NCI-H1436 (cell line): ENCODE measurements around the gene IPO9.
"Not testable (repeated sequence)": the region's sequence is repeated elsewhere in the genome, so short reads cannot be mapped to it uniquely, and the experiment has no call there.

Experiments used
- DNase-seq: peaks from one replicate; lab custom pipeline; 2025; lab: John Stamatoyannopoulos, UW

The IPO9 gene

DNA sequence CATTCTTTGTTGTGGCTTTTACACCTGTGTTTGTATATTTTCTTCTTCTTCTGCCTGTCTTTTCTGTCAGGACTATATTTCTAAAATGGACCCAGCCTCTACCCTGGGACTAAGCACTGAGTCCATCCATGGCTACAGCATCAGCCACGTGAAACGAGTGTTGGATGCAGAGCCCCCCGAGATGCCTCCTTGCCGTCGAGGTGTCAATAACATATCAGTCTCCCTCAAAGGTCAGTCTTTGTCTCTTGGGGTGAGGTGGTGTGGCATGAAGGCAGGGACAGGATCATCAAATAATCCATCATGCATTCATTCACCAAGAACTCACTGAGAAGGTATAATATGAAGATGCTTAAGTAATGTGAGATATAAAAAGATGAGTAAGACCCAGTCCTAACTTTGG lies 19.1 kb upstream of the IPO9 start:
- DNase-seq = no peak

DNA sequence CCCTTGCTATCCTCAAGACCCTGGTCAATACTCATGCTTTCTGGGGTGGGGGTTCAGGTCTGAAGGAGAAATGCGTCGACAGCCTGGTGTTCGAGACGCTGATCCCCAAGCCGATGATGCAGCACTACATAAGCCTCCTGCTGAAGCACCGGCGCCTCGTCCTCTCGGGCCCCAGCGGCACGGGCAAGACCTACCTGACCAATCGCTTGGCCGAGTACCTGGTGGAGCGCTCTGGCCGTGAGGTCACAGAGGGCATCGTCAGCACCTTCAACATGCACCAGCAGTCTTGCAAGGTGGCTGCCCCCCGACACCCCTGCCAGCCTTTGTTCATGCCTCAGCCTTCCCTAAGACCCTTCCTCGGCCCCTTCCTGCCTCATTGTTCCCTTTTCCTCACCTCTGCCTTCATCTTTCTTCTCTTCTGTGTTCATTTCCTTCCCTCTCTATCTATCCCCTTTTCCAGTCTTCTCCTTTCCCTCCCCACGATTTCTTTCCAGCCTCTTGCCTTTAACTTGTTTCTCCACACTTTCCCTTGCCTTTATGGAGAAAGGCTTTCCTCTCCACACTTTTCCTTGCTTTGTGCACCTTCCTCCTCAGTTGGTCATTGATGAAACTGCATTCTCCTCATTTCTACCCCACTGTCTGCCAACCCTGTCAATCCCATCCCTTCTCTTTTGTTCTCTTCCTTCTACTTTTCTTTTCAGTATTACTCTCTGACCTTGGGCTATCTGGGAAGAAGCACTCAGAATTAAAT lies 18.3 kb upstream of the IPO9 start:
- DNase-seq = no peak

DNA sequence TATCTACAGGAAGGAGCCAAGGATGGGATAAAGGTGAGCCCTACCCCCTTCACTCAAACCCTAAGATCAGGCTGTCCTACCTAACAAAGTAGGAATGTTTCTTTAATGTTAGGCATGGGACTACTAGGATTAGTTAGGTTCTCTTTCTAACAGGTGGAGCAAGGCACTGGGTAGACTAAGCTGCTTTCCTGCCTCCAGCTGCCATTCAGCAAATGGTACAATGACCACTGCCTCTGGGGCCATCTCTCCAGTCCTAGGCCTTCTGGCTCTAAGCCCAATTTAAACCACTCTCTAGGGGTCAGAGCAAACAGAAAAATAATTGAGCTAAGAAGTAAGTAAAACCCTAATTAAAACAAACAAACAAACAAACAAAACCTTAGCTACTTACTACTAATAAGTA lies 15.7 kb upstream of the IPO9 start:
- no peak for DNase-seq

DNA sequence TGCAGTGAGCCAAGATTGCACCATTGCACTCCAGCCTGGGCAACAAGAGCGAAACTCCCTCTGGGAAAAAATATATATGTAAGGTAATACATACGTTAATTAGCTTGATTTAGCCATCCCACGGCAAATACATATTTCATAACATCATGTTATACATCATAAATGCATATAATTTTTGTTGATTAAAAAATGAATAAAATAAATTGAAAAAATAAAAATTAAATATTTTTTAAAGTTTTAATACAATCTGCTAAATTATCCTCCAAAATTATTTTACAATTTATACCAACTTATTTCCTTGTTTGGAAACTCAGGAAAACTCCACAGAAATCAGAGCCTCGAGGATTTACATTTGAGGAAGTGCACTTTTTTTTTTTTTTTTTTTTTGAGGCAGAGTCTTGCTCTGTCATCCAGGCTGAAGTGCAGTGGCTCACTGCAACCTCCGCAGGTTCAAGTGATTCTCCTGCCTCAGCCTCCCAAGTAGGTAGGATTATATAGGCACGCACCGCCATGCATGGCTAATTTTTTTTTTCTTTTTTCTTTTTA lies 12.6 kb upstream of the IPO9 start:
- DNase-seq = no peak

DNA sequence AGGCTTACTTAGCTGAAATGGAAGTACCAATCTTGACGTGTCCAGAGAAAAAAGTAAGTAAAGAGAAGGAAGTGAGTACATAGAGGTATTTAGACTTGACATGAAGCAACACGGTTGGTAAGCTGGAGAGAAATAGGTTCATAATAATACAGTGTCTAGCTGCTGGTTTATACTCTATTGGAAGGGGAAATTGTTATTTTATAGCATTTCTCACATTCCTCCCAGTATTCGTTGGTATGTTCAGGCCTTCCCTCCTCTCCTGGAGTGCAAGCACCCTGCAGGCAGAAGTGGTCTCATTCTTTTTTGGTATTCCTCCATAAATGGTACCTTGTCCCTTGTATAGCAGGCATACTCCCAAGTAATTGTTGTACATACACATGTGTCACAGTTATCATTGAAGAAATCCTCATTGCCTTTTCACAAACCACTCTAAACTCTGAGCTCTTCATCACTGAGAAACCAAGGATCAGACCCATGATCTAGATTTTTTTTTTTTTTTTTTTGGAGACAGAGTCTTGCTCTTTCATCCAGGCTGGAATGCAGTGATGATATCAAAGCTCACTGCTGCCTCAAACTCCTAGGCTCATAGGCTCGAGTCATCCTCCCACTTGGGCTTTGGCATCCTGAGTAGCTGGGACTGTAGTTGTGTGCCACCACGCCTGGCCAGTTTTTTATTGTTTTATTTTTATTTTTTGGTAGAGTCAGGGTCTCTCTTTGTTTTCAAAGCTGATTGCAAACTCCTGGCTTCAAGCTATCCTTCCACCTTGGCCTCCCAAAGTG lies 9.8 kb upstream of the IPO9 start:
- DNase-seq = no peak

DNA sequence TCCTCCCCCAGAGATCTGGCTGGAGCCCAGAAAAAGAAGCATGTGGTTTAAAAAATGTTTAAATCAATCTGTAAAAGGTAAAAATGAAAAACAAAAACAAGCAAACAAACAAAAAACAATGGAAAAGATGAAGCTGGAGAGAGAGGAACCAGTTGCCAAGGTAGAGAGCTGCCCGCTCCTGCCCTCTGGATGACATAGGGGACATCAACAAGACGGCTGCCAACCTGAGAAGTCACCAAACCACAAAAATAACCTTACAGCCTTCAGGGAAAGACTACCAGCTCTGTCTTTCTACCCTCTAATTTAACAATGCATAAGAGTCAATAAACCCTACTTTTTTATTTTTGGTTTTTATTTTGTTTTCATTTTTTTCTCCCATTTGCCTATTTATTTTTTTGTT lies 8.5 kb upstream of the IPO9 start:
- DNase-seq = no peak

DNA sequence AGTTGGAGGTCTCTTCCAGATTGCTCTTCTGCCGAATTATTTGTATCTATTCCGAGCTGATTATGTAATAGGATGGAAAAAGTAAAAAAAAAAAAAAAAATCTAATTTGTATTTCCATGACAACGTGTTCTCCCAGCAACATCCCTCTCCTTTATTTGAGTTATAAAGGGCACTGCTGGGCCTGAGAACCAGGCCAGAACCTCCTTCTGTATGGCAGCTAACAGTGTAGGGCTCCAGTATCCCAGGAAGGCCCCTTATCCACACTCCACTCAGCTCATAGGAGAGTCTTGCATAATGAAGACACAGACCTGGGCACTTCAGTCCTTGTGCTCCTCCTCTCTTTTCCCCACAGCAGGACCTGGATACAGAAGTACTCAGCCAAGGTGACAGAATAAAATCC lies 3.7 kb upstream of the IPO9 start:
- DNase-seq = no peak

DNA sequence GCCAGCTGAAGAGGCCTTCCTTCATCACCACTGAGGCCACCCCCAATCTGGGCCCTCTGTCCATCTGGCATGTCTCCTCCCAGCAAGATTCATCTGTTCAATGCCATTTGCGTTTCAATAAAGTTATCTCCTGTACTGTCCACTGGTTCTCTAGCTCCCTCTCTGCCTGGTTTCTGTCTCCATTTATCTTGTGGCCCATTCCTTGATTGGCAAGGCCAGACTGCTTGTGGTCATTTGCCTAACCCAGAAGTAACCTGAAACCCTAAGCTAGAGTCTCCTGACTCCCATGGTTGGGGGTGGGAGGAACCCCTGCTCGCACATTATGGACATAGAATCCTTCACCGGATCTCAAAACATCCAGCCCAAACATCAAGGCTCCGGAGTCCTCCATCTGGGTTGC lies 2.1 kb upstream of the IPO9 start:
- DNase-seq = no peak

DNA sequence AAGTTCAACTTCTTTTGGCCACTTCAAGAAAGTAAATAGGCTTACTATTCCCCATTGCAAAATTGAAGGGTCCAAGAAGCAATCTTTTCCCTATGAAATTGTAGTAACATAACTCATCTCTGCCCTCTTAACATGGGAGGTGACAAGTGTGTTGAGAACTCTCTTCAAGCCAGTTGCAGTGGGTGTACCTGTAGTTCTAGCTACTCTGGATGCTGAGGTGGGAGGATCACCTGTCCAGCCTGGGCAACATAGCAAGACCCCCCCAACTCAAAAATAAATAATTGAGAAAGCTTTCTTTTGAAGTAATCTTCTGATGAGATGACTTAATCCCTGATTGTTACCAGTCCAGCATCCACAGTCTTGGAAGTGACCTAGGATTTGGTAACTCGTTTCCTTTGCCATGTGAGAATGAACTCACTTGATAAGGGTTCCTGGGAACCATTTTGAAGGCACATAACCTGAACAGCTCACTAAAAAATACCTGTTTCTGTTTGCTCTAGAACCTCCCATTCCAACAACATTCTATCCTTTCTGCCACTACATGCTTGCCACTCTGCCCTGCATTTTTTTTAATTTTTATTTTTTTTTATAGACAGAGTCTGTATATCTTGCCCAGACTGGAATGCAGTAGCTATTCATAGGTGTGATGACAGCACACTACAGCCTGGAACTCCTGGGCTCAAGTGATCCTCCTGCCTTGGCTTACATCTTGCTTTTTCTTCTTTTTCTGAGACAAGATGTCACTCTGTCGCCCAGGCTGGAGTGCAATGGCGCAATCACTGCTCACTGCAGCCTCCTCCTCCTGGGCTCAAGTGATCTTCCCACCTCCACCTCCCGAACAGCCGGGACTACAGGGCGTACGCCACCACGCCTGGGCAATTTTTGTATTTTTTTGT lies 1.4 kb upstream of the IPO9 start:
- no peak for DNase-seq

DNA sequence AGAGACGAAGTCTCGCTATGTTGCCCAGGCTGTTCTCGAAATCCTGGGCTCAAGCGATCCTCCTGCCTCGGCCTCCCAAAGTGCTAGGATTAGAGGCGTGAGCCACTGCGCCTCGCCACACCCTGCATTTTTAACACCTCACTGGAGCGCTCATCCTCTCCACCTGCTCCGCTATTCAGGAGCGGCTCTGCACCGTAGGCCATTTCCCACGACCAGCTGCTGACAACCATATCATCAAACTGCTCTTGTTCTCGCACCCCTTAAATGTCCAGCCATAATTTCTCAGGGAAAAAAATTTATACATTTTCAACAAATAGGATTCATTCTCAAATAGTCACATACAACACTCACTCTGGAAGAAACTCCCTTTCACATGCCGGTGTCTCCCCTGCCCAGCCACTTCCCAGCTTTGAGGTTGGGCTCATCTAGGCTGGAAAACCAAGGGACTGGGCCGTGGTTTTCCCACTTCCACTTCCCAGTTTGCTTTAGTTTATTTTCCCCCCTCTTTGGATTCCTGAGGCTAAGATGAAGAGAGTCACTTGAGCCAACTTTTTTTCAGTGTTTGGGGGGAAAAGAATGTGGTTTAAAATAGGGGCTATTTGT lies 639 bp upstream of the IPO9 start:
- DNase-seq = no peak

DNA sequence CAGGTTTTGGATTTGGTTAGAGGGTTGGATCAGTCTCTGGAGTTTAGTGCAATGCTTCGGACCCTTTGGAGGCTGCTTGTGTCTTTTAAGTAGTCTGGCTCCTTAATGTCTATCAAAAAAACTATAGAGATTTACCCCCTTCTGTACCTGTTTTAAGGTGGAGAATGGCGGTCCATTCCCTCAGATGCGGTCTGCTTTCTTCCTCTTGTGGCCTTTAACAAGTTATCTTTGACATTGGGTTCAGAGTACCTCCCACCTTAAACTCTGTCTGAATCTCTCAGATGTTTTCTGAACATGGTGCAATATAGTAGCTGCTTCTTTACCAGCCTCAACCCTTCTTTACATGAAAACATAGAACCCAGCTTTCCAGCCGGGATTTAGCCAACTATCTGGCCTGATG lies 2.4 kb downstream of the IPO9 start:
- no peak for DNase-seq

DNA sequence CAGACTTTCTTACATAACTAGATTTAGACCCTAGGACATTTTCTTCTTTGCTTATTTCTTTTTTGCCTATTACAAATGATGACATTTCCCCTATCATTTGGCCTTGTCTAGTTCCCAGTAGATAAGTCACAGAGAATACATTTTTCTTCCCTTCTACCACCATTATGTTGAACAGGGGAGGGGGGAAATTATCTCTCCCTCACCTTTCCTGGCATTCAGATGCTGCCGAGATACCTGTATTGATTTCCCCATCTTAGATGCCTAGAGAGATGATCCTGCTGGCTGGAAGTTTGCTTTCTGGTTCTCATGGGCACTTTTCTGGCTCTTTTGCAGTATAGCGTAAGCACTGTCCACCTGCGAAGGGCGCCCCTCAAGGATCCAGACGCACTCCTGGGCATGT lies 5.7 kb downstream of the IPO9 start:
- no peak for DNase-seq

DNA sequence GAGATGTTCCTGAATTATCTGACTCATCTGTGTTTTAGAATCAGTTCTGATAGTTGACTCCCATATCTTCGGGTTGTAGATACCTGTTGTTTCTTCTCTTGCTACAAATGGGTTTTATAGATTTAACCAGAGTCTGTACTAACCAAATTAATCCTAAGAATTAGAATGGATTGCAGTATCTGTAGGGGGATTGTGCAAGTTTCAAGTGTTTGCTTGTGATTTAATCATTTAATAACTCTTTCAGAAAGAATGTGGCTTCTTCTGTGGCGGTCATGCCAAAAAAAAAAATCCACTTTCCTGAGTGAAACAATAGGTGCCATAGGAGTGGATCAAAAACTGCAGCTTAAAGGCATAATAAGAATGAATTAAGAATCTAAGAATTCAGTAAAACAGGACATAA lies 9.4 kb downstream of the IPO9 start:
- DNase-seq = no peak

DNA sequence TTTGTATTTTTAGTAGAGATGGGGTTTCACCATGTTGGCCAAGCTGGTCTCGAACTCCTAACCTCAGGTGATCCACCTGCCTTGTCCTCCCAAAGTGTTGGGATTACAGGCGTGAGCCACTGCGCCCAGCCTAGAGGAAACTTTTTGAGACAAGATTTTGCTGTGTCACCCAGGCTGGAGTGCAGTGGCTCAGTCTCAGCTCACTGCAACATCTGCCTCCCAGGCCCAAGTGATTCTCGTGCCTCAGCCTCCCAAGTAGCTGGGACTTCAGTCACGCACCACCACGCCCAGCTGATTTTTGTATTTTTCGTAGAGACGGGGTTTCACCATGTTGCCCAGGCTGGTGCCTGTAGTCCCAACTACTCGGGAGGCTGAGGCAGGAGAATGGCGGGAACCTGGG lies 10.1 kb downstream of the IPO9 start:
- DNase-seq = not testable (repeated sequence)

DNA sequence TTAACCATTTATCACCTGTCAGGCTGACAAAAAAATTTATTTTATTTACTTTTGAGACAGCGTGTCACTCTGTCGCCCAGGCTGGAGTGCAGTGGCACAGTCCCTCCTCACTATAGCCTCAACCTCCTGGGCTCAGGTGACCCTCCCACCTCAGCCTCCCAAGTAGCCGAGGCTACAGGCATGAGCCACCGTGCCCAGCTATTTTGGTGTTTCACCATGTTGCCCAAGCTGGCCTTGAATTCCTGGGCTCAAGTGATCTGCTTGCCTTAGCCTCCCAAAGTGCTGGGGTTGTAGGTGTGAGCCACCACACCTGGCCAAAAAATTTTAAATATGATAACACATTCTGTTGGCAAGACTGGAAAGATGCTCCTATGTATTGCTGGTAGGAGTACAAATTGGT lies 11.1 kb downstream of the IPO9 start:
- DNase-seq = no peak

DNA sequence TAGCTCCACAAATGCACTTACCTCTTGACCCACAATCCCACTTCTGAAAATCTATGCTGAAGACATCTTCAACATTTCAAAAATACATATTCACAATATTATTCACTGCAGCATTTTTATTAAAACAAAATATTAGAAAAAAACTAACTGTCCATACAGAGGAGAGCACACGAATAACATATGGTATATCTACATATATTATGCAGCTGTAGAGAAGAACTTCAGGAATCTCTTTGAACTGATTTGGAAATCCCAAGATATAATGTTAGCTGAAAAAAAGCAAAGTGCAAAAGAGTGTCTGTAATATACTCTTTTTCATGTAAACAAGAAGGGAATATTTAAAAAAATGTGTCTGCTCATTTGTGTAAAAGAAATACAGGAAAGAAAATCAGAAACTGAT lies 11.5 kb downstream of the IPO9 start:
- DNase-seq = no peak

DNA sequence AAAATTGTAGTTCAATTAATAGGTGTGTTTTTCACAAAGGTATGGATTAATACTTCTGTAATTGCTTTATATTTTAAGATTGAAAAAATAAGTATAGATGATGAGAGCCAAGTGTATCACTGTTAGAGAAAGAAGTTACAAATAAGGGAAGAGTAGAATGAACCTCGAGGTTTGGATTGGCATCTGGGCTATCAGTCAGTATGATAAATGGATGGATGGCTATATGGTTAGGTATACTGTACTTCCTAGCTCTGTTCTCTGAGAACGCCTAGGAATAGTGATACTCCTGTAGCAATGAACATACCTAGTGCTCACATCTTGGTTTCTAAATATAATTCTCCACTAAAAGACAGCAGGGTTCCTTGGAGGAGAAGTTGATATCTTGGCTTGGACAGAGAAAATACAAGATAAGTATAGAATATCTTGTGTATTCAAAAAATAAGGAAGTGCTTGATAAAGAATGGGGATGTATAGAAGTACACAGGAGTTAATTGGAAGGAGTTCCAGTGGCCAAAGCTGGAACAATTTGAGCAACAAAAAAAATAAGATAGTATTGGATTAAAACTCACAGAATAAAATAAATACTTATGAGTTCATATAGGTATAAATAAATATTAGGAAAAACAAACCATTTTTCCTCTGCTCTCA lies 12.4 kb downstream of the IPO9 start:
- no peak for DNase-seq

DNA sequence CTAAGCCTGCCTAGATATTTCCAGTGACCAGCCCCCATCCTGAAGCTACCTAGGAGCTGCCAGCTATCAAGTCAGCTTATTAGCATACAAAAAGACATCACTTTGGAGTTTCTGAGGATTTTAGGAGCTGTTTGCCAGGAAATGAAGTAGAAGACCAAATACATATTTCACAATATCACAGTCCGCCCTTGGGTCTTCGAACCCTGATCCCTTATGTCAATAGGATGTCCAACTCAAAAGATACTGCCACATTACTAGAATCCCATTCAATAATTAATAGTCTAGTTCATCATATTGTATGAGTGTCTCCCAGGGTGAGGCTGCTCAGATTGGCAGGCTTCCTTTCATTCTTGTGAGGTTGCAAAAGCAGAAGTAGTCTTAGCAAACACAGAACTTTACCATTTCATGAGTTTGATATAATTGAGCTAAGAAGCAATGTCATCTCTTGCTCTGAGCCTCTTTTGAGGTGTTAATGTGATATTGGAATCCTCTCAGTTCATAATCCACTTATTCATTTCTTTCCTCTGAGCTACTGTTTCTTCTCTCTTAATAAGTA lies 13.6 kb downstream of the IPO9 start:
- no peak for DNase-seq

DNA sequence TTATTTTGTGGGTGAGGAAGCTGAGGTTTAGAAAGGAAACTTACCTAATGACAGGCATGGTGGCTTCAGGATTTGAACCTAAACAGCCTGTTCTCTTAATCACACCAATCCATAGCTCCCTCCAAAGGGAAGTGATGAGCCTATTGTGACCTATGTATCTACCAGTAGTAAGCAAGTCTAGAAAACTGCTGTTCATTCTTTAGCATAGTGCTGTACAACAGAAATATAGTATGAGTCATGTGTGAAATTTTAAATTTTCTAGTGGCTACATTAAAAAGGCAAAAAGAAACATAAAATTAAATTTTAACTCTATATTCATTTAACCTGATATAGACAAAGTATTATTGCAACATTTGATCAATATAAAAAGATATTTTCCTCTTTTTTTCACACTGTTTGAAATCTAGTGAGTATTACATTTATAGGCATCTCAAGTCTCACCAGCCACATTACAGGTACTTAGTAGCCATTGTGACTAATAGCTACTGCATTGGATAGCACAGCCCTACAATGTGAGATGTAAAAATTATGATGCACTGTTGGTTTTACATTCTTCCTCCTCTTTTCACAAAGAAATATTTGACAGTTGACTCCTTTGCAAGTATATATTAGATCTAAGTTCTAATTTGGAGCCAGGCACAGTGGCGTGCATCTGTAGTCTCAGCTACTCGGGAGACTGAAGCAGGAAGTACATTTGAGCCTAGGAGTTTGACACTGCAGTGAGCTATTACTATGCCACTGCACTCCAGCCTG lies 16.6 kb downstream of the IPO9 start:
- no peak for DNase-seq

DNA sequence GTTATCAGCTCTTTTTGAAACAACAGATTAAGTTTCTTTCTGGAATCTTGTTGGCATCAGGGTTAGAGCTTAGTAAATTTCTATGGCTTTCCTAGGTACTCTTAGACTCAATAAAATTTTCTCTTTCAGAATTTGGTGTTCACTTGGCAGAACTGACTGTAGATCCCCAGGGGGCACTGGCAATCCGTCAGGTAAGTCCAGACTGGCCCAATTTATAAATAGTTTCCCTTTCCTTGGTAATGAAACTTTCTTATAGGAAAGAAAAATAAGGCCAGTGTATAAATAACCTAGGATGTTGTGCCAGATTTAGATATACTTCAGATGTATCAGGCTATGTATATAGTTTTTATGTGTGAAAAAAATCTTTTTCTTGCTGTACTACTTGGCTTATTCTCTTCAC lies 18.2 kb downstream of the IPO9 start:
- no peak for DNase-seq
